Urothelium cell line (cell line): Measurements from ENCODE around the gene PLCB2.
A peak's percentile ranks its signal among the peaks of the same experiment; 100 is the strongest.

Experiments
- DNase-seq: peaks from one replicate; pipeline ENCODE4 v3.0.0; 2011; ENCODE audit warnings: low spot score, mixed read lengths
- FAIRE-seq: peaks from 2 replicates; lab custom pipeline; 2011; peaks lifted over from hg19 to GRCh38; lab: Jason Lieb, UNC

The PLCB2 gene

GRCh38 chr15:40325700-40326099 is 18.0 kb upstream of the PLCB2 start:
- FAIRE-seq (no peak), DNase-seq (no peak)

- DNase-seq: no peak
Measured at GRCh38 chr15:40325188-40325587, 17.5 kb upstream of the PLCB2 start.

GRCh38 chr15:40323953-40324937 is 16.5 kb upstream of the PLCB2 start:
- DNase-seq: no peak
- FAIRE-seq: no peak

More at GRCh38 chr15:40325188-40325587, 17.5 kb upstream of the PLCB2 start:
- FAIRE-seq: no peak

- FAIRE-seq (no peak), DNase-seq (peak; percentile 92)
Measured at GRCh38 chr15:40323239-40323952, 15.7 kb upstream of the PLCB2 start, which contains the start of gene INAFM2. TSS of gene INAFM2 (plus strand) at chr15:40323692. CDS start at chr15:40324056, 364 bp downstream.

GRCh38 chr15:40322531-40323238 is 14.9 kb upstream of the PLCB2 start:
- FAIRE-seq (no peak), DNase-seq (no peak)

DNA sequence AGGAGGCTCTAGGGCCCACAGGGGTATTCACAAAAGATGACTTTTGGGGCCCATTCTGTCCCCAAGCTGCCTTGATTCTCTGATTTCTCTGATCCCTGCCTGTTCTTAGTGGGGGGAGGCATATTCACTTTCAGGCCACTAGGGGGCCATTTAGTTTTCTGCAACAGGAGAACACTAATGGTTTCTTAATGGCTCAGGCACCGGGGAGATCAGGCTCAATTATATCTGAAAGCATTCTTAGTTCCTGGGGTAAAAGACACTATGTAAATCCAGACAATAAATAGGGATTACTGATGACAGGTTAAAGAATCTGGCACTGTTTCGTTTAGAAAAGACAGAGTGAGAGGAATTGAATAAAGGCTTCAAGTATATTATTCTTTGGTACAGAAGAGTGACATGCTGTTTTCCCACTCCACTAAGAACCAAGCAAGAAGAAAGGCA is 13.2 kb upstream of the PLCB2 start:
- FAIRE-seq (no peak), DNase-seq (no peak)

DNA sequence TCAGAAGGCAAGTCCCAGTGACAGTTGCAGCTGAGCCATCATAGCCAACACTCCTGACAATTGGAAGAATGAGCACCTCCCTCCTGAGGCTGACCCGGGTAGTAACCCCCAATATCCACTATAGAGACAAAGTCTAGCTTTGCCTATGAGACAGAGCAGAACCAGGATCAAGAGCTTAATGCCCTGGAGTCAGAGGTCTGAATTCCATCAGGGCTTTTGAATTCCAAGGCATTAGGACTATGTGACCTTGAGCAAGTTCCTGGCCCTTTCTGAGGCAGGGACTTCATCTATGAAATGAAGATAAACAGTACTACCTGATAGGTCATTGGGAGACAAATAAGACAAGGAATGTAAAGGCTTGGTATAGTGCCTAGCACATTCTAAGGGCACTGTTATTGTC is 12.7 kb upstream of the PLCB2 start:
- DNase-seq (no peak), FAIRE-seq (no peak)

DNA sequence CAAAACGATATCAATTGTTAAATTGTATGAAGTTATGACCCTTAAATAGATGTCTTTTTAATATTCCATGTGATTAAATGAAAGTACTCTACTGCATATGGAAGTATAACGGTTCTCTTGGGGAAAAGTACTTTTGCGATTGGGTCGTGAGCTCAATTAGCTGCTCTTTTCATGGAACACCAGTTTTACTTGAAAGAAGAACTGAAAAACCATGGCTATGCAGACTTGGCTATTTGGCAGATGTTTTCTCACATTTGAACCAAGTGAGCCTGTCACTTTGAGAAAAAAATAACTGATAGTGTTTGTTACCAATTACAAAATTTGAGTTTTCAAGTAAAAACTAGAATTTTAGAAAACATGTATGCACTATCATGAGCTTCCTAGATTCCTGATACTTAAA is 9.8 kb upstream of the PLCB2 start:
- no peak for FAIRE-seq
- DNase-seq: no peak

DNA sequence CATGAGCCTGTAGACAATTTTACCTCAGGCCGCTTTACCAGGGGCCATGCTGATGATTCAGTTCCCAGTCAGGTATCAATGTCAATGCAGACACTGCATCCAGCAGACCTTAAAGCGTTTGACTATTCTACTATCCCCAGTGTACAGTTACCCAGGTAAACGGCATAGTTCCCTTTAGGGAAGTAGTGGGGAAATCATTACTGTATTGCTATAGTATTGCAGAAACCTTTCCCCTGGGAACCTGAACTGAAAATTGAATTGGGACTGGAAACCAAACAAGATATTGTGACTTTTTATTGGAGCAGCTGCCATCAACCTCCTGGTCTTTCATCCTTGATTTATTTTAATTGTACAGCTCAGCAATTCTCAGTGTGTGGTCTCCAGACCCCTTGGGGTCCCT is 9.2 kb upstream of the PLCB2 start:
- no peak for FAIRE-seq
- DNase-seq: no peak

- no peak for FAIRE-seq
- DNase-seq: no peak
Measured at GRCh38 chr15:40314723-40315276, 7.1 kb upstream of the PLCB2 start.

GRCh38 chr15:40313531-40314398 is 6.0 kb upstream of the PLCB2 start:
- DNase-seq (peak; percentile 70), FAIRE-seq (no peak)

DNA sequence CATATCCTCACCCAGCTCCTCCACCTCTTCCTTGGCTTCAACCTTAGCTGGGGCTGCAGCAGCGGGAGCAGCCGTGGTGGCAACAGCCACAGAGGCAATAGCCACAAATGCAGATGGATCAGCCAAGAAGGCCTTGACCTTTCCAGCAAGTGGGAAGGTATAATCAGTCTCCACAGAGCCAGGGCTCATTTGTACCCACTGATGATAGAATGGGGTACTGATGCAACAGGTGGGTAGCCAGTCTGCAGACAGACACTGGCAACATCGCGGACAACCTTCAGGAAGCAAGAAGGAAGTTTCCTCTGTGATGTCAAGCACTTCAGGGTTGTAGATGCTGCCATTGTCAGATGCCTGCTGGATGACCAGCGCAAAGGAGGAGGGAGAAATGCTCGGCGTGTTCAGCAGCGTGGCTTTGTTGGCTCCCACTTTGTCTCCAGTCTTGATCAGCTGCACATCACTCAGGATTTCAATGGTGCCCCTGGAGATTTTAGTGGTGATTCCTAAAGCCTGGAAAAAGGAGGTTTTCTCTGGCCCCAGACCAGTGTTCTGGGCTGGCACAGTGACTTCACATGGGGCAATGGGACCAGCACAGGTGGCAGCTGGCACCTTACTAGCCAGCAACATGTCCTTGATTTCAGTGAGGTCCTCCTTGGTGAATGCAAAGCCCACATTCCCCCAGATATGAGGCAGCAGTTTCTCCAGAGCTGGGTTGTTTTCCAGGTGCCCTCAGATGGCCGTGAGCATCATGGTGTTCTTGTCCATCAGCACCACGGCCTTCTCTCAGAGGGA is 4.8 kb upstream of the PLCB2 start:
- DNase-seq: no peak
- no peak for FAIRE-seq

GRCh38 chr15:40310993-40311392 is 3.3 kb upstream of the PLCB2 start:
- DNase-seq (no peak), FAIRE-seq (no peak)

GRCh38 chr15:40310001-40310959 is 2.5 kb upstream of the PLCB2 start:
- no peak for DNase-seq

GRCh38 chr15:40309344-40309862 is 1.7 kb upstream of the PLCB2 start:
- DNase-seq: no peak
- FAIRE-seq: no peak

More at GRCh38 chr15:40310001-40310959, 2.5 kb upstream of the PLCB2 start:
- FAIRE-seq: no peak

DNA sequence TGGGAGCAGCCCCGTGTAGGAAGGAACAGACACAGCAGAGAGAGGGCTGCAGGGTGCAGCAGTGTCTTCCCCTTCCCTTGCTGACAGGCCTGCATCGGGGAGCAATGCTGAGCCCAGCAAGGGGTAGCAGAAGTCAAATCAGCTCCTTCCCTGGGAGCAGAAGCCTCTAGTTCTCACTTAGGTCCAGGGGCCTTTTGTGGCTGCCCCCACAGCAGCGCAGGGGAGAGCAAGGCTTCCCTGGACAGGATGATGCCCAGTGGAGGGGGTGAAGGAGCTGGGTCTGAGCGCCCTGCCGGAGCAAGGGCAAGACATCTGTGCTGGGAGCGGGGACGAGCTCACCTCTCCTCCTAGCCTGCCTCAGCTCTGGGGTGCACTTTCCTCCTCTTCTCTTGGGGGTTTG is 827 bp downstream of the PLCB2 start:
- no peak for DNase-seq
- no peak for FAIRE-seq

- FAIRE-seq (no peak), DNase-seq (no peak)
Measured at GRCh38 chr15:40306371-40306770, 1.4 kb downstream of the PLCB2 start.

DNA sequence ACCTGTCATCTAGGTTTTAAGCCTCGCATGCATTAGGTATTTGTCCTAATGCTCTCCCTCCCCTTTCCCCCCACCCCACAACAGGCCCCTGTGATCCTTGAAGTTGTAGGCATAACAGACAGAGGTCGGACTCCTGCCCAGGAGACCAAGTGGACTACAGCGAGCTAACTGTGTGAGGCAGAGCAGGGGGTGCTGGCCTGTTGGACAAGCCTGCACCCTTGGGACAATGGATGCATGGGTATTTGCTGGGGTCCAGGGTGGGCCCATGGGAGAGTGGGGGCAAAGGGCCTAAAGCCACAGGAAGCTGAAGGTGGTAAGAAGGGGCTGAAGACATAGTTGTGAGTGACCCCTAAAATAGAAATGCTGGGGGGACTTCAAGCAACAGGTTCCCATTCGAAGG is 2.5 kb downstream of the PLCB2 start:
- FAIRE-seq (no peak), DNase-seq (no peak)
